SHP77 (cell line): ENCODE data around the gene SNRNP40.
A peak's percentile ranks its signal among the peaks of the same experiment; 100 is the strongest.

Experiments
- DNase-seq, 2 experiments: peaks; one replicate each; lab custom pipeline; 2025; lab: John Stamatoyannopoulos, UW

SNRNP40 gene

GRCh38 chr1:31231802-31232201, 64.8 kb downstream of the SNRNP40 start:
- no peak for DNase-seq

GRCh38 chr1:31230378-31230777, 66.2 kb downstream of the SNRNP40 start:
- no peak for DNase-seq

DNA sequence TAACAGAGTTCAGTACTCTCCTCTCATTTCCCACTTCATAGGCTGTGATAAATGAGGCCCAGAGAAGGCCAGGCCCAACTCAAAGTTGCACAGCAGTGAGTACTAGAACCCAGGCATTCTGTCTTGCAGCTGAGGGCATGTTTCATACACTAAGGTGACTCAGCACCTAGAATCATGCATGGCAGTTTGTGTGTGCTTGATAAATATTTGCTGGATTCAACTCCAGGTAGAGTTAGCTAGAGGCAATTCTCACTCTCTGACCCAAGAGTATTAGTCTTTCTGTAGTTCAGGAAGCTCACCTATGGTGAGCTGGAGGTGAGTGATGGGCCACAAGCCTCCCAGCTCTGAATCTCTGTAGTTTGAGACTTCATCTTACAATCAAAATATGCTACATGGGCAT, 67.6 kb downstream of the SNRNP40 start:
- no peak for DNase-seq

DNA sequence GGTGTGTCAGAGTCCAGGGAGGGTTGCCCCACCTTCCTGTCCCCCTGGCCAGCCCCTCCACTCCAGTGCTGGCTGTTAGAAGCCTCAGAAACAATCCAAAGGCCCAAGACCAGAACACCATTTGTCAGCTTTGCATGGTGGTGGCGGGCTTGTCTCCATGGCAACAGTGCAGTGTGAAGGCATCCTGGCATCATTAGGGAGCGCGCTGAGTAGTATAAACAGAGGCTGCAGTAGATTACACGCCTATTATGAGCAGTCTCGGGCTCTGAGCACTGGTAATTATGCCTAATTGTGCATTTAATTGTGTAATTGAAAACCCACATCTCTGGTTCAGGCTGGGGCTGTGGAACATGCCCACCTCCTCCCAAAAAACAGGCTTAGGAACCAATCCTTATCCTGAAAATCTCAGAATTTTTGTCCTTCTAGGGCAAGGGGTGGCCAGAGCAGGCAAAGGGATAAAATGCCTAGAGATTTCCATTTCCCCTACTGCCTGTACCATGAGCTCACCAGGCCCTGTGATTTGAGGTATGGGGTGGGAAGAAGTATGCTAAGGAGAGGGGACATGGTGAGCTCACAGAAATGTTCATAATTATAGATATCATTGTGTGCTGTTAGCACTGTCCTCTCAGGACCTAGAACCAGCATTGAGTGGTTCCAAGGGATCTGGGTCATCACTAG, 68.6 kb downstream of the SNRNP40 start:
- DNase-seq: no peak

DNA sequence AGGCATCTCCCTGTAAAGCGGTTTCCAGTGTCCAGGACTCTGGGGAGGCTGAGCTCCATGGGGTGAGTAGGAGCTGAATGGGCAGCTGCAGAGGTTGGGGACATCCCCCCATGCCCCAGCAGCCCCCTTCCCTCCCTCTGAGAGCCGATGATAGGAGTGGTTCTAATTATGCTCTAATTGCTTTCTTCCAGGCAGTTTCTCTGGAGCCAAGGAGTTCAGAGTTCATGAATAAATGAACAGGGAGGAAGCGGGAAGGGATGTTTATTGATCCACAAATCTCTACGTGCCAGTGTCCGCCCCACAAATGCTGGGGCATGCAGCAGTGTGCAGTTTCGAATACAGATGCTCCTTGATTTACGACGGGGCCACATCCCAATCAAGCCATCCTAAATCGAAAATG, 72.5 kb downstream of the SNRNP40 start:
- no peak for DNase-seq

- DNase-seq: no peak
These were observed 74.4 kb downstream of the SNRNP40 start for GRCh38 chr1:31222176-31222575.

DNA sequence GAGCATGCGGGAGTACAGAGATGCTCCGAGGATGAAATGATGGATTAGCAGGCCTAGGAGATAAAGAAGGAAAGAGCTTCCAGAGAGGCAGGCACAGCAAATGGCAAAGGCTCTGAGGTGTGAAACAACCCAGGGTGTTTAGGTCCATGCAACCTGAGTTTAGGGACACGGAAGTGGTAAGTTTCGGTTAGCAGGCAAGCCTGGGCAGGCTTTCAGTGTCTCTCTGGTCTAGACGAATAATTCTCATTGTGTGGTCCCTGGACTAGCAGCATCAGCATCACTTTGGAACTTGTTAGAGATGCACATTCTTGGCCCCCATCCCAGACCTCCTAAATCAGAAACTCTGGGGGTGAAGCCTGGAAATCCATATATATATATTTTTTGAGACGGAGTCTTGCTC, 75.5 kb downstream of the SNRNP40 start:
- no peak for DNase-seq

DNA sequence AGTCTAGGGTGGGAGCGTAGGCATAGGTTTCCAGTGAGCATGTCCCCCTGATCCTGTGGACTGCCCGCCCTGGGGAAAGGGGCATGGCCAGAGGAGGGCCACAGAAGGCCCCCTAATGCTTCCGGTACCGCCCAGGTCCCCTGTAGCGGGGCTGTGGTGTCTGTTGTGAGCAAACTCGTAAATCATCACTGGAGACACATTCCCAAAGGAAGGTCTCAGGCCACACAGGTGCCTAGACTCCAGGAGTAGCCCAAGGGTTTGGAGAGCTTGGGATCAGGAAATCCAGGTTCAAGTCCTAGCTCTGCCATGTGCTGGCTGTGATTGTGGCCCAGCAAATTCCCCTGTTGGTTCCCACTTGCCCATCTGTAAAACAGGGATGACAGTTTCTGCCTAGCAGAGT, 77.1 kb downstream of the SNRNP40 start:
- no peak for DNase-seq

GRCh38 chr1:31218705-31219104, 77.9 kb downstream of the SNRNP40 start:
- DNase-seq: peak; percentile 25 to 29

GRCh38 chr1:31216016-31216415, 80.6 kb downstream of the SNRNP40 start:
- DNase-seq: peak; percentile 59 to 83

DNA sequence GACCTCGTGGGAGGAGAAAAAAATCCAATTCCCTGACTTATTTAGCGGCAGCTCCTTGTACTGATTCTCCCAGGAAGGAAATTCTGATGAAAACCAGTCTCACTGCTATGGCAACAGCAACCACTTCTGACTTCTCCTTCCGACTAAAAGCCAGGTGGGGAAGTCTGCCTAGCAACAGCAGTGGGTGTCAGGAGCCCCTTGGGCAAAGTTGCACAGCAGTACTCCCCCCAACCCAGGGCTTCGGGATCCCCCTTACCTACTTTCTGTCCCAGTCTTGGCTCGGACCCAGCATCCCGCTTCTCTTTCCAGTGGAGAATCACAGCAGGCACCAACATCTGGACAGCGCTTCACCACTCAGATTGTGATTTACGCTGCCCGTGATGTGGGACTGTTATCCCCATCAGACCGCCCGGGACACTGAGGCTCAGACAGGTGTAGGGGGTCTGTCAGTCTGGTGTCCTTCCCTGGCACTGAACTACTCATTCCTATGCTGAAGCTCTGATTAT, 81.5 kb downstream of the SNRNP40 start:
- DNase-seq: no peak

DNA sequence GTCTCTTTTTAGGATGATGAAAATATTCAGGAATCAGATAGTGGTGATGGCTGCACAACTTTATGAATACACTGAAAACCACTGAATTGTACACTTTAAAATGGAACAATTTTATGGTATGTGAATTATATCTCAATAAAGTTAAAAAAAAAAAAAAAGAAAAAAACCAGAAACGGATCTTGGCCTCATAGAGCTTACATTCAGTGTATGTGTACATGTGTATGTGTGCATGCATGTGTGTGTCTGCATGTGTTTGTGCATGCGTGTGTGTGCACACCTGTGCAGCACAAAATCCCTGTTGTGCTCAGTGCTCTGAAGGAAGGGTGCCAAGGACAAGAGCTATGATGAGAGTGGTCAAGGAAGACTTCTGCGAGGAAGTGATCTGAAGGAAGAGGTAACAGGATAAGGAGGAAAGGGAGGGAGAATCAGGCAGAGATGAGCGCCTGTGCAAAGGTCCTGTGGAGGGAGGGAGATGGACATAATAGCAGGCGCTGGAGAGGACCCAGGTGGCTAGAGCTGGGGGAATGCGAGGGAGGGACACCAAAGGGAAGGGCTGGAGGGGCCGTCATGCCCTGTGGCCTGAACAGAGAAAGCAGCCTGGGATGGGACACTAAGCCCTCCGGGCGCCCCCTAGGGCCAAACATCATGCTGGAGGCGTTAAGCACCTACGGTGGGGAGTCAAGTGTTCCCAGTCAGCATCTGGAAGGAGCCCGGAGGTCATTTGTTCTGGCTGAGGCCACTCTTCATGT, 82.1 kb downstream of the SNRNP40 start:
- DNase-seq: no peak
